ENCODE results near the gene PUS7L.
"Not testable (repeated sequence)": the region's sequence is repeated elsewhere in the genome, so short reads cannot be mapped to it uniquely, and the experiment has no call there.

The PUS7L gene

DNA sequence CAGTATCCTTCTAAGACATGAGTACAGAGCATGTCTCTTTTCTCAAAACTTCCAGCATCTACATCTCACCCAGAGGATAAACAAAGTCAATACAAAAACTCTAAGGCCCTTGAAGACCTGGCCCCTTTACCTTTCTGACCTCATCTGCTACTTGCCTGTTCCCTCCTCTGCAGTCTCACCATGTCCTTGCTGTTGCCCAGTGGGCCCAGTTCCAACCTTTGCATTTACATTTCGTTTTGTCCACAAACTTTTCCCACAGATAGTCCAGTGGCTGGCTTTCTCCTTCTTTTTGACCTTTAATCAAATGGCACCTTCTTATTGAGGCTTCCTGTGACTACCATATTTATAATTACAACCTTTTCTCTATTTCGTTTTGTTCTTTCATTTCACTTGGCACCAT is 1.8 kb upstream of the PUS7L start:
- TF ChIP-seq, protein P1, sequence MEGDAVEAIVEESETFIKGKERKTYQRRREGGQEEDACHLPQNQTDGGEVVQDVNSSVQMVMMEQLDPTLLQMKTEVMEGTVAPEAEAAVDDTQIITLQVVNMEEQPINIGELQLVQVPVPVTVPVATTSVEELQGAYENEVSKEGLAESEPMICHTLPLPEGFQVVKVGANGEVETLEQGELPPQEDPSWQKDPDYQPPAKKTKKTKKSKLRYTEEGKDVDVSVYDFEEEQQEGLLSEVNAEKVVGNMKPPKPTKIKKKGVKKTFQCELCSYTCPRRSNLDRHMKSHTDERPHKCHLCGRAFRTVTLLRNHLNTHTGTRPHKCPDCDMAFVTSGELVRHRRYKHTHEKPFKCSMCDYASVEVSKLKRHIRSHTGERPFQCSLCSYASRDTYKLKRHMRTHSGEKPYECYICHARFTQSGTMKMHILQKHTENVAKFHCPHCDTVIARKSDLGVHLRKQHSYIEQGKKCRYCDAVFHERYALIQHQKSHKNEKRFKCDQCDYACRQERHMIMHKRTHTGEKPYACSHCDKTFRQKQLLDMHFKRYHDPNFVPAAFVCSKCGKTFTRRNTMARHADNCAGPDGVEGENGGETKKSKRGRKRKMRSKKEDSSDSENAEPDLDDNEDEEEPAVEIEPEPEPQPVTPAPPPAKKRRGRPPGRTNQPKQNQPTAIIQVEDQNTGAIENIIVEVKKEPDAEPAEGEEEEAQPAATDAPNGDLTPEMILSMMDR (IDR thresholded peaks at IDR 0.05; ENCODE audit: insufficient read depth, low read length, poor library complexity, severe bottlenecking) = no peak
- DNase-seq (ENCODE audit: extremely low read depth, insufficient read length) = no peak
- Histone ChIP-seq H3K4me3 (replicated peaks; ENCODE audit: low read depth, low read length) (peak overlapping the region; percentile 83), H3K27me3 (replicated peaks; ENCODE audit: control insufficient read depth, insufficient read depth, low read length) (no peaks in the 10 kb centered on the region), H3K36me3 (ENCODE audit: control insufficient read depth, insufficient read depth, low read length) (no peaks in the 10 kb centered on the region; the same call in 1 of the 2 replicates)

DNA sequence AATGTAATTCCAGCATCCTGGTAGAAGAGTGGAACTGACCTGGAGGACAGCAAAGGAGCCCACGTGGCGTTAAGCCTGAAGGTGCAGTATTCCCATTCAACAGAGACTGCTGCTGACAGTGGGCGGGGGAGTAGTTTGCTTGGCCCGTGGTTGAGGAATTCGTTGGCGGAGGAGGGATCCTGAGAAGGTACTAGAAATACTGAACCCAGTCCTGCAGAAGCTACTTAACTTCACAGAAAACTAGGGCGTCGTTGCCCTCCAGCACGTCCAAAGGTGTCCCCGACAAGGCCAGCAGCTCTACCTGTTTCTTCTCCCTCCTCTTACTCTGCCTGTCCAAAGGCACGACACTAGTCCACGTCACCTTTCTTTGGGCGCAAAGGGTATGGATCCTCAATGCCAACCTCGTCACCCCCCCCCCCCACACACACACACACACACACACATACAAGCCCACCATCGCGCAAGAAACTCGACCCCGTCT is 303 bp downstream of the PUS7L start:
- no peak for DNase-seq (ENCODE audit: extremely low read depth, insufficient read length)
- H3K36me3 ChIP-seq (ENCODE audit: control insufficient read depth, insufficient read depth, low read length) = no peaks in the 10 kb centered on the region
- H3K4me3 ChIP-seq (replicated peaks; ENCODE audit: low read depth, low read length) = peak overlapping the region; percentile 83
- TF ChIP-seq, protein P1 (IDR thresholded peaks at IDR 0.05; ENCODE audit: insufficient read depth, low read length, poor library complexity, severe bottlenecking) = no peak
- H3K27me3 ChIP-seq (replicated peaks; ENCODE audit: control insufficient read depth, insufficient read depth, low read length) = no peaks in the 10 kb centered on the region

DNA sequence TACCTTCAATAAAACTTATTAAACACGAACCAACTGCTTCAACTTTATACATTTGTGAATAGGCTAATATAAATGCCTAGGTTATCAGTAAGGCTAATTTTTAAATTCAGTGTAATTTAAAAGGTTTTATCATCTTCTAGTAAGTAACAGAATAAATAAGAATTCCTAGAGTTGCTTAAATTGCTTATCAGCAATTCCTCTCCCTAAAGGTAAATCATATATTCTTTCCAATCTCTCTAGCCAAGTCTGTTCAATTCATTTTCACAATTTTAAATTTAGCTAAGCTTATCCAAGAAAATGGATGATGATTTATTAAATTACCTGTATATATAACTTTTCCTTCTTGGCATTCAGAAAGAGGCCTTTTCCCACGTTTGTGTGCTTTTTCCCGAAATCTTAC is 4.6 kb downstream of the PUS7L start:
- TF ChIP-seq, protein P1 (IDR thresholded peaks at IDR 0.05; ENCODE audit: insufficient read depth, low read length, poor library complexity, severe bottlenecking) = no peak
- H3K27me3 ChIP-seq (replicated peaks; ENCODE audit: control insufficient read depth, insufficient read depth, low read length) = no peaks in the 10 kb centered on the region
- peaks cover 2% of the 10 kb centered on the region for H3K36me3 ChIP-seq (ENCODE audit: control insufficient read depth, insufficient read depth, low read length)
- H3K4me3 ChIP-seq (replicated peaks; ENCODE audit: low read depth, low read length) = no peak overlapping the region
- DNase-seq (ENCODE audit: extremely low read depth, insufficient read length) = no peak

DNA sequence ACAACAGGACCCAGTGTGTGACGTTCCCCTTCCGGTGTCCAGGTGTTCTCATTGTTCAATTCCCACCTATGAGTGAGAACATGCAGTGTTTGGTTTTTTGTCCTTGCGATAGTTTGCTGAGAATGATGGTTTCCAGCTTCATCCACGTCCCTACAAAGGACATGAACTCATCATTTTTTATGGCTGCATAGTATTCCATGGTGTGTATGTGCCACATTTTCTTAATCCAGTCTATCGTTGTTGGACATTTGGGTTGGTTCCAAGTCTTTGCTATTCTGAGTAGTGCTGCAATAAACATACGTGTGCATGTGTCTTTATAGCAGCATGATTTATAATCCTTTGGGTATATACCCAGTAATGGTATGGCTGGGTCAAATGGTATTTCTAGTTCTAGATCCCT is 7.2 kb downstream of the PUS7L start:
- not testable (repeated sequence) for H3K27me3 ChIP-seq (replicated peaks; ENCODE audit: control insufficient read depth, insufficient read depth, low read length); H3K4me3 ChIP-seq (replicated peaks; ENCODE audit: low read depth, low read length); H3K36me3 ChIP-seq (ENCODE audit: control insufficient read depth, insufficient read depth, low read length); DNase-seq (ENCODE audit: extremely low read depth, insufficient read length)

DNA sequence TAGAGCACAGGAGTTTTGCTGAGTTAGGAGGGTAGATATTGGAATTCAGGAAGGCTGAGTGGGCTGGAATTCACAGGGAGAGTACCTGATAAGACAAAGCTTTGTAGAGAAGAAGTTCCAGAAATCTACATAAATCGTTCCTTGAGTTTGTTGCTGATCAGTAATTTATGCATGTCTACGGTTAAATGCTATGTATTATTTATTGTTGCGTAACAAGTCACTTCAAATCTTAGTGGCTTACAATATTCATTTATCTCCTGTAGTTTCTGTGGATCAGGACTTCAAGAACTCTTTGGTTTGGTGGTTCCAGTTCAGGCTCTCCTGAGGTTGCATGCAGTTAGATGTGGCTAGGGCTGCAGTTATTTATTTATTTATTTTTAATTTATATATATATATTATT is 7.8 kb downstream of the PUS7L start:
- DNase-seq (ENCODE audit: extremely low read depth, insufficient read length) = no peak
- Histone ChIP-seq H3K4me3 (replicated peaks; ENCODE audit: low read depth, low read length) (no peak overlapping the region), H3K27me3 (replicated peaks; ENCODE audit: control insufficient read depth, insufficient read depth, low read length) (no peaks in the 10 kb centered on the region), H3K36me3 (ENCODE audit: control insufficient read depth, insufficient read depth, low read length) (peaks cover 2% of the 10 kb centered on the region)
- TF ChIP-seq, protein P1 (IDR thresholded peaks at IDR 0.05; ENCODE audit: insufficient read depth, low read length, poor library complexity, severe bottlenecking) = no peak

DNA sequence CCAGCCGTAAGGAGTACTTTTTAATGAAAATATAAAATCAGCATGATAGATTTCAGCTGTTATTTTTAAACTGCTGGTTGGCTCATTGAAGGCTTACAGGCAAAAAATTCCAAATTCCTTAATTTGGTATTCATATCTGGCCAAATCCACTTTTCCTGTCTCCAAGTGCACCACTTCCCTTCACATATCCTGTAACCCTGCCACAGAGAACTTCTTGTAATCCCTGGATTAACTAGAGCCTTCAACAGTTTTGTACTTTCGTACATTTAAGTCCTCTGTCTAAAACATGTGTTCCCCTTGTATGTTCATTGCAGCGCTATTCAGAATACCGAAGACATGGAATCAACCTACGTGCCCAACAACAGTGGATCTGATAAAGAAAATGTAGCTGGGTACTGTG is 9.6 kb downstream of the PUS7L start:
- TF ChIP-seq, protein P1 (IDR thresholded peaks at IDR 0.05; ENCODE audit: insufficient read depth, low read length, poor library complexity, severe bottlenecking) = no peak
- peaks cover 4% of the 10 kb centered on the region for H3K36me3 ChIP-seq (ENCODE audit: control insufficient read depth, insufficient read depth, low read length)
- no peak for DNase-seq (ENCODE audit: extremely low read depth, insufficient read length)
- no peaks in the 10 kb centered on the region for H3K27me3 ChIP-seq (replicated peaks; ENCODE audit: control insufficient read depth, insufficient read depth, low read length)
- no peak overlapping the region for H3K4me3 ChIP-seq (replicated peaks; ENCODE audit: low read depth, low read length)
